ENCODE results near the gene GFY. TPM values are rescaled to one million over a fixed set of nuclear protein-coding genes. Genes with fewer than 3 reads are reported as not detected.

The GFY gene
- total RNA-seq, 1 donor from 2014 or later, result not detected

DNA sequence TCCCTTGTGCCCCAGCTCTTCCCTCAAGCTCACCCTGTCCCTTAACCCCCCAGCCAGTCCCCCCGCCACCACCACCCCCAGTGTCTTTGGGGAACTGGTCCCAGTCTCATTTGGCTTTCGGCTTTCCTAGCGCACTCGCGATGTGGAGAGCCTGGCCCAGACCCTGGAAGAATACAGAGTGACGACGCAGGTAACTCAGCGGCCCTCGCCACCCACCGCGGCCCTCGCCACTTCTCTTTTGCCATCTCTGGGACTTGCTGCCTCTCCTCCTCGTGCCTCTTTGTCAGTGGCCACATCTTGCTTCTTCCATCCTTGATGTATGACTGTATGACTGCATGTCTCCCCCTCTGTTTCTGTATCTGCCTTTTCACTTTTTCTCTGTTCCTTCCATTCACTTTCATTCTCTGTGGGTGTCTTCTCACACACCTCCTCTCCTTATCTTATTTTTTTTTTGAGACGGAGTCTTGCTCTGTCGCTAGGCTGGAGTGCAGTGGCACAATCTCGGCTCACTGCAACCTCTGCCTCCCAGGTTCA lies 17.6 kb upstream of the GFY start:
- DNase-seq (ENCODE audit: low read depth, low spot score), result no peak

DNA sequence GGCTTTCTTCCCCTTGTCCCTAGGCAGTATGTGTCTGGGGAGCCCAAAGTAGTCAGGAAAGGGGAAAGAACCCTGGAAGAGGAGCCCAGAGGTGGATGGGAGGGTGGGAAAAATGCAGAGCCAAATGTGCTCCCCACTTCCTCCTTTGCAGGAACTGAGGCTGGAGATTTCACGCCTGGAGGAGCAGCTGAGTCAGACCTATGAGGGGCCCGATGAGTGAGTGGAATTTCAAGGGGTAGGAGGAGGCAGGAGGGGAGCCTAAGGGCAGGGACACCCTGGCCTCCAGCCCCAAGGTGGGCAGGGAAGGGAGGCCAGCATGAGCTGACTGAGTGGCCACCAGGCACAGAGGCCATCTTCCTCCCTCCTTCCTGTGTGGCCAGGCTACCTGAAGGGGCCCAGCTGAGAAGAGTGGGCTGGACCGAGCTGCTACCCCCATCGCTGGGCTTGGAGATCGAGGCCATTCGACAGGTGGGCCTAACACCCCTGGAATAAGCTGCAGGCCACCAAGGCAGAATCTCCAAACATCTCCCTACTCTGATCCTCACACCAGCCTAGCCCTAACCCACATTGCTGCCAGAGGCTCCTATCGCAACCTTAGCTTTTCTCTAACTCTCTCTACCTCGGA lies 16.3 kb upstream of the GFY start:
- no peak for DNase-seq (ENCODE audit: low read depth, low spot score)

DNA sequence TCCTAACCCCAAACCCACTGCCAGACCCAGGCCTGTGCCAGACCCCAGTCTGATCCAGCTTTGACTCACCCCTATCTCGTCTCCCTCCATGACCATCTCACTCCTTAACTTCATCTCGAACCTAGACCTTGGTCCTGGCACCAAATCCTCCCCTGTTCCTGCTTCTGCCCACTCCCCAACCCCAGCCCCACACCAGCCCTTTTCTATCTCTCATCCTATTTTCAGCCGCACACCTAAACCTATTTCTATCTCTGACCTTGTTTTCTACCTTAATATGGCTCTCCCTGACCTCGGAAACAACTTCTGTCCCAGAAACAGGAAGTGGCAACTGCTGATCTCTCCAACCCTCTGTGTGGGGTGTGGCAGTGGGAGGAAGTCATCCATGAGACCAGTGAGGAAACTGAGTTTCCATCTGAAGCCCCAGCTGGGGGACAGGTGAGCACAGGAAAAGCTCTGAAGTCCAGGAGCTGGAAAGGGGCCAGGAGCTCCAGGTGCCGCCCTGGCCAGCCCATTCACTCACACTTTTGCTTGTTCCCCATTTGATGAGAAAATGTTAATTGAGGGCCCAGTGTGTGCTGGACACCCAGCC lies 15.7 kb upstream of the GFY start:
- DNase-seq (ENCODE audit: low read depth, low spot score), result no peak

DNA sequence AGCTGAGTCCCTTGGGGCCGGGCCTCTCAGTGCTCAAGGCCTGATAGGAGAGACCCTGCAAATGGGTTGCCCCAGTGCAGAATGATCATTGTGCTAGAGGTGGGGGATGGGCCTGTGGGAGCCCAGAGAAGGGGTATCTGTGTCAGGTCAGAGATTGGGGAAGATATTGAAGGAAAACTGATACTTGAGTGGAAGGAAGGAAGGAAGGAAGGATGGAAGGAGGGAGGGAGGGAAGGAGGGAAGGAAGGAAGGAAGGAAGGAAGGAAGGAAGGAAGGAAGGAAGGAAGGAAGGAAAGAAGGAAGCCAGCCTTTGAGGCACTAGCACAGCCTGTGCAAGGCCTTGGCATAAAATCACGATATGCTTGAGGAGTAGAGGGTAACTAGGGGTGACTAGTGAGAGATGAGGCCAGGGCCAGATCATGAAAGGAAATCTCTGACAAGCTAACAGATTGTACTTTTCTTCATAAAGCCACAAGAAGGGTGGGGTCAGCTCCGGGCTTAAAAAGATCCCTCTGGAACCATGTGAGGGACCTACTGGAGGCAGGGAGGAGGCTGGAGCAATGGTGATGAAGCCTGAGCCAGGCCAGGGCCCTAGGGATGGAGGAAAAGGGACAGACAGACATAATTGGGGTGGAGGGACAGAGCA lies 13.4 kb upstream of the GFY start:
- no peak for DNase-seq (ENCODE audit: low read depth, low spot score)

DNA sequence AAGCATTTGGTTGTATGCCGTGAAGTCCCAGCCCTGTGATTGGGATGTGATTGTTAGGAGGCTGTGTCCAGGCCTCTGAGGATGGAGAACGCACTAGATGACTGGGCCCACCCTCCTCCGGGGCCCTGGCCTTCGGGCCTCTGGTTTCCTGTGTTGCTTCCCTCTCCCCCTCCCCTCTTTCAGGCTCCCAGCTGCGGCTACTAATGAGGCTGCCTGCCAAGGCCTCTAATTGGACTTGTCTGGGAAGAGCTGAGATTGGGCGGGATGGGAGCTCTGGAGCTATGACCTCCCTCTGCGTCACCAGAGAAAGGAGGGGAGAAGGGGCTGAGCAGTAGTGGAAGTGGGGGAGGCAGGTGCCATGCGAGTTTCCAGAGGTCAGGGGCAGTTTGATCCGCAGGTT lies 11.8 kb upstream of the GFY start:
- no peak for DNase-seq (ENCODE audit: low read depth, low spot score)

DNA sequence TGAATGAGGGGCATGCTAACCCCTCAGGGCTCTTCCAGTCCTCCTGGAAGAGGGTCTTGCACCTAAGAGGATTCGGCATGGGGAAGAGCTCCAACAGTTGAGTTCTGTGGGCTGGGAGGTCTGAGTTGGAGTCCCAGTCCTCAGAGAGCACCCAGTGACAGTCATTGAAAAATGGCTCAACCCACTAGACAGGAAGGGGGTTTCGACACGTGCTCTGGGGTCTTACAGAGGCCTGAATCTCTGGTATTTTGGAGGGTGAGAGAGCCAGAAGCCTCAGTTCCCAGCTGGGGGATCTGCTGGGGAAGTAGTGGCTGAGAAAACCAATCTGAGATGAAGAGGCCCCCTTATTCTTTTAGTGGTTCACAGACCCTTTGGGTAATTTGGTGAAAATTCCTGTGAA lies 10.9 kb upstream of the GFY start:
- DNase-seq (ENCODE audit: low read depth, low spot score), result no peak

DNA sequence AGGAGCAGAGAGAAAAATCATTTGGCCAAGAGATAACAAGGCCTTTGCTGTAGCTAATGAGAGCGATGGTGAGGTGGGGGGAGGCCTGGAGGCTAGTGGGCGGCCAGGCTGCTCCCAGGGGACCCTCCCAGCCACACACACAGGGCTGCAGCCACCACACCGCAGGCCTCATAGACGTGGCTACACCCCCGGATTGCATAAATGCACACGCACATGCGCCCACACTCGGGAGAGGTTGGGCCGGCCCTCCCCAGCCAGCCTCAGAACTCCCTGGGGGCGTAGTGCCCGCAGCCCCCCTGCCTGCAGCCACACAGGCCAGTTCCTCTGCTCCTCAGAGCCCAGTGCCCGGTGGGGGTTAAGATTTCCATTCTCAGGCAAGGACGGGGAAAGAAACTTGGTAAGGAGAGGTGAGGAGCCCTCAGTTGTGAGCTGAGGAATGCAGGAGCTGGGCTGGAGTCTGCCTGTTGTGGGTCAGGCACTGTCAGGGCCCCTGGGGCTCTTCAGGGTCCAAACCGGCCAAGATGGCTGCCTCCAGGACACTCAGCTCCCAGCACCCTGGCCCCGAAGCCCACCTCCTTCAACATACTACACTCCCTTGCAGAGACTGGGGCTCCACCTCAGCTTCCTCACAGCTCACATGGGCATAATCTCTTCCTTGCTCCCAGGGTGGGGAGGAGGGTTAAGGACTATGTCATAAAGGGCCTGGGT lies 9.9 kb upstream of the GFY start:
- no peak for DNase-seq (ENCODE audit: low read depth, low spot score)

DNA sequence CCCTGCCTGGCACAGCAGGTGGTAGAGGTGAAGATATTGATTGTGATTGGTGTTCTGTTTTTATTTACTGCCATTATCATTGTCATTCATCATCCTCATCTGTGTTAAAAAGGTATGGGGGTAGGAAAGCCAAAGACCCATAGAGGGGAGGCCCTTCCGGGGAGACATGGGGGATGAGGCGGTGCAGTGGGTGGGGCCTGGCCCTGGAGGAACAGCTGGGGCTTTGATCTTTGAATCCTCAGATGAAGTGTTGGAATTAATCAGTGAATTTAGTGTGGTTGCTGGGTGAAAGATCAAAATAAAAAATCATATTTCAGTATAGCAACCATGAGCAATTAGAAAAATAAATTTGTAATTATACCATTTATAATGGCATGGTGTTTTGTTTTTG lies 9.4 kb upstream of the GFY start:
- no peak for DNase-seq (ENCODE audit: low read depth, low spot score)

DNA sequence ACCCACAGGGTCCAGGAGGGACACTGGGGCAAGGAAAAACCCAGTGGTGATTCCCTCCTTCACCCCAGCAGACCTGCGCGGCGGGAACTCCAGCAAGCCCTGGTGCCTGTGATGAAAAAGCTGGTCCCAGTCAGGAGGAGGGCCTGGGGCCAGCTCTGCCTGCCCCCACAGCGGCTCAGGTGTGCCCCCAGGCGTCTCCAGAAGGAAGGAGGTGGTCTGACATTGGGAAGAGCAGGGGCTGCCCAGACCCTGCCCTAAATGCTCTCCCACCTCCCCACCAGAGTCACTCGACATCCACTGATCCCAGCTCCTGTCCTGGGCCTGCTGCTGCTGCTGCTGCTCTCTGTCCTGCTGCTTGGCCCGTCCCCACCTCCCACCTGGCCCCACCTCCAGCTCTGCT lies 8.1 kb upstream of the GFY start:
- DNase-seq (ENCODE audit: low read depth, low spot score), result no peak

DNA sequence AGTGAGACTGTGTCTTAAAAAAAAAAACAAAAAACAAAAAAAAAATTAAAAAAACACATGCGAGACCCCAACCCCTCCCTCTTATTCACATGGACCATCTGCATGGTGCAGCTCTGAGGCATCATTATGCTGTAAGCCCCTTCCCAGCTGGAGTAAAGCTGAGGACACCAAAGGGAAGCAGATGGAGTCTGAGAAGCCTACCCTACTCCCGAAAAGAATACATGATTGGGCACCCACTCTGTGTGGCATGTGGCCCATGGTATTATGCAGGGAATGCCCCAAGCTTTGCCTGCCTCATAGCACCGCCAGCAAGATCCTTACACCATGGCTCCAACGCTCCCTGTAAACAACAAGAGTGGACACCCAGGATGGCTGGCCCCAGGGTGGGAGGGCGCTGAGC lies 6.7 kb upstream of the GFY start:
- no peak for DNase-seq (ENCODE audit: low read depth, low spot score)

DNA sequence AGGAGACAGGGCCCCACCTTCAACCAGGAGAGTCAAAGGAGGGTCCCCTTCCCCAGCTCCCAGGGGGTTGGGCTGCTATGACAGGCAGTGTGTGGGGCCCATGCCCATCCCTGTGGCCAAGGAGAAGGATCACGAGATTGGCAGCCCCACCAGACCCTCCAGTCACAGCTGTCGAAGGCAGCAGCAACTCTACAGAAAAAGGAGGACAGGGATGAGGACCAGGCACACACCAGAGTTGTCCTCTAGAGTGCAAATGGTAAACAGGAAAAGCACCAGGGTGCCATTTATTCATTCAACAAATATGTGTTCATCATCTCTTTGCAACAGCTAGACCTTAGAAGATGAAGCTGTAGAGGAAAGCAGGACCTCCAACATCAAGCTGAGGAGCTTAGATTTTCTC lies 6.0 kb upstream of the GFY start:
- DNase-seq (ENCODE audit: low read depth, low spot score), result no peak

DNA sequence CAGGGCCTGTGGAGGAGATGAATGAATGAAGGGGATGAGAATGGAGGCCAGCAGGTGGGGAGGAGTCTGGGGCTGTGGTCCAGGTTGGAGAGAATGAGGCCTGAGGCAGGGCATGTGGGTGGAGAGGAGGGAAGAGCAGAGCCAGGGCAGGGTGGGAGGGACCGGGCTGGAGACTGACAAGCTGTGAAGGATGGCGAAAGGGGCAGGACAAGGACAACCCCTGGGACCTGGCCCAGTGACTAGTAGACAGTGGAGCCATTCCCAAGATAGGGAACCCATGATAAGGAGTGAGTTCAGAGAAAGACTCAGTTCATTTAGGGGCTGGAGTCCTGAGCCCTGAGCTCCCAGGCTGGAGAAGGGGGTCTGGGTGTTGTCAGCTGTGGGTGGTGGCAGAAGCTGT lies 5.0 kb upstream of the GFY start:
- DNase-seq (ENCODE audit: low read depth, low spot score), result no peak

DNA sequence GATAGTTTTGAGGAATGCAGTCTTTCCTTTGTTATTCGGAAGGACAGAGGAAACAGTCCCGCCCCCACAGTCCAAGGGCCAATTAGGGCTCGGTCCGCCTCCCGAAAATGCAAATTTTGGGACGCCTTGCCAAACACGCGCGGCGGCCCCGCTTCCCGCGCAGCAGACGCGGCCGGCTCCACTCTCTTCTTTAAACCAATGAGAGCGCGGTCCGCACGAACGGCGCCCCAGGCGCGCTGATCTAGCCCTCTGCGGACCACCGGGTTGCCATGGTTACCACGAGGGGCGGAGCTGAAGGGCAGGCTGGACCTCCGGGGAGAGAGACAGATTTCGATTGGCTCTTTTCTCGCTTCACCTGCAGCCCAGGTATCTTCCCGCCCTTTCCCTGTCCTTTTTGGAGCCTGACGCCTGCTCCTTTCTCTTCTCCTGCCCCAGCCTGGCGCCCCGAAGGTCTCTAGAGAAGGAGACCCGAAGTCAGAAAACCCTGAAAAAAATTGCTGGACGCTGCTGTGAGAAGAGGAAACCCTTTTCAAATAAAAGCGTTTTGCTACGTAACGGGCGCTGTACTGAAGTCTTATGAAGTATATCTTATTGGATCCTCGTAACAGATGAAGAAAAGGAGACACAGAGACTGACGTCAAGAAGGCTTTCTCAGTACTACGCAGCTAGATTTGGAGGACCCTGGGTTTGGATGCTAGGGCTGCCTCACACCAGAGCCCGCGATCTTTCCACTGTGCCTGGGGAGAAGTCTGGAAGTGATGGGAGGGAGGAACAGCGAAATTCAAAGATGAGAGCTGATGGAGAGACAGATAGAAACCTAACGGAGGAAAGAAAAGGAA lies 3.9 kb upstream of the GFY start:
- DNase-seq (ENCODE audit: low read depth, low spot score), result no peak

DNA sequence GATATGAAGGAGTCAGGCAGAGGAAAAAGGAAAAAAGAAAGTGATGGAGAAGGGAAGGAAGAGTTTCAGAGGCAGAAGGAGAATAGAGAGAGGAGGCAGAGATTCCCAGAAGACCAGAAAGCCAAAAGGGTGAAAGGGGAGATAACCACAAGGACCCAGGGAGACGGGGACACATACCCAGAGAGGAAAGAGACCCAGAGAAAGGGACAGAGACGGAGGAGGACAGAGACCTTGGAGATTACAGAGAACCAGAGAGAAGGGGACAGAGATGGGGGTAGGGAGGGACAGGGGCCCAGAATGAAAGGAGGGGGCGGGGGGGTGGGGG lies 3.3 kb upstream of the GFY start:
- no peak for DNase-seq (ENCODE audit: low read depth, low spot score)

DNA sequence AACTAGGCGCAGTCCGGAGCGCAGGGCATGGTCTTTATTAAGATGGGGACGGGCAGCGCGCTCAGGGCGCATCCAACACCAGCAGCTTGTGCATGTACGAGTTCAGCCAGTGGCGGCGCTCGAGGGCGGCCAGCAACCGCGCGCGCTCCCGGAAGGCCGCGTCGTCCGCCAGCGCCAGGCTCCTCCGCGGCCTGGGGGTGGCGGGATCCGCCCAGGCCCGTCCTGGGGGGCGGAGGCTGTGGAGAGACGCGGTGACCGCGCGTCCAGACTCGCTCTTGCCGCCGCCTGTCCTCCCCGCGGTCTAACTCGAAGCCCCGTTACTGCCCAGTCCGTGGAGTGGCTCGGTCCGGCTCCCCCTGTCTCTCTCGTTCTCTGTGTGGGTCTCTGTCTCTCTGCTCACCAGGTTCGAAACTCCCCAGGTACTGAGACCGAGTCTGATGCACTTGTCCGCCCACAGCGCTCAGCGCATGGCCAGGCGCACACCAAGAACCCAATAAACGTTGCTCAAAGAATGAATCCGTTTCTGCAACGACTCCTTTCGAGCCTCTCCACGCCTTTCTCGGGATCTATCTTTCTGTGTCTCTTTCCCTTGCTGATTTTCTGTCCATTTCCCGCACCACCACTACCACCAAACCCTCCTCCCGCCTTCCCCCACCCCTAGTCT lies 2.6 kb upstream of the GFY start:
- no peak for DNase-seq (ENCODE audit: low read depth, low spot score)

DNA sequence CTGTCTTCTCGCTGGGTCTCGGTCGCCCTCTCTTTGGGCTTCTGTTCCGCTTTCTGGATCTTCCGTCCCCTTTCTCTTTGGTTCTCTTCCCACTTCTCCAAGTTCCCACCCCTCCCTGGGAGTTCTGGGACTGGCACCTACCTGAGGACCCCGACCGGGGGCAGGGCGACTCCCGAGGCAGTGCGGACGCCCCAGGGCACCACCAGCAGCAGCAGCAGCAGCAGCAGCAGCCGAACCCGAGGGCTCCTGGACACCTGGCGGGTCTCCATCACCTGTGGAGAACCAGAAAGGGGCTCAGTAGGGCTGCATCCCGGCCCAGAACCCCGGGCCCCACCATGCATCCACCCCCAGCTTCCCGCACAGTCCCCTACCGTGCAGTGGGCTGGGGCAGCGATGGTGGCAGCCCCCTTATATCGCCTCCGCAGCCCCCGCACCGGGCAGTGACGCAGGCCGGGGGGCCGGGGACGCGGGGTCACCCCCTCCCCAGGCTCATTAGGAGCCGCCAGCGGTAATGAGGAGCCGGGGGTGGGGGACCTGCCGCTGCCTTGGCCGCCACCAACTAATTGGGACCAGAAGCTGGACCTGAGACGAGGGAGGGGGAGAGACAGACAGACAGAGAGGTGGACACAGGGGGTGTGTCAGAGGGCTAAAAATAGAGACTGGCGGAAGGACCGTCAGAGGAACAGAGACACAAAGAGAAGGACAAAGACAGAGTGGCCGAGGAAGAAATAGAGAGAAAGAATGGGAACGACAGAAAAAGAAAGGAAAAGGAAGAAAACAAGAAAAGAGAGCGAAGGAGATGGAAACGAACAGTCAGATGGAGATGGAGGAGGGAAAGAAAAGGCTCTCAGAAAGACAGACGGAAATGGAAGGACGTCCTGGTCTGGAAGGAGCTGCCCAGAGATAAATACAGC lies 1.9 kb upstream of the GFY start, which contains the start of gene PTH2:
PTH2 (minus strand) TSS at position 371 of the 914 bp plus-strand sequence; CDS start at position 269, 102 bp downstream.
- no peak for DNase-seq (ENCODE audit: low read depth, low spot score)

DNA sequence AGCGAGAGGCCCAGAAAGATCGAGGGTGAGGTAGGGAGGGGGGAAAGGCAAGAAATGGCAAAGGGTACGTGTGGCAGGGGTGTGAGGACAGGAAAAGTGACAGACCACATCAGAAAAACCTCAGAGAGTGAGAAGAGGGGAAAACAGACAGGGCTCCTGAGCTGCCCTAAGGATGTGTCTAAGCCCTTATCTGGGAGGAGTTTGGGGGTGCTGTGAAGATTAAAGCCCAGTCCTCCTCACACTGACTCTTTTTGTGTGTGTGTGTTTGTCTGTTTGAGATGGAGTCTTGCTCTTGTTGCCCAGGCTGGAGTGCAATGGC lies 1.2 kb upstream of the GFY start:
- DNase-seq (ENCODE audit: low read depth, low spot score), result no peak

DNA sequence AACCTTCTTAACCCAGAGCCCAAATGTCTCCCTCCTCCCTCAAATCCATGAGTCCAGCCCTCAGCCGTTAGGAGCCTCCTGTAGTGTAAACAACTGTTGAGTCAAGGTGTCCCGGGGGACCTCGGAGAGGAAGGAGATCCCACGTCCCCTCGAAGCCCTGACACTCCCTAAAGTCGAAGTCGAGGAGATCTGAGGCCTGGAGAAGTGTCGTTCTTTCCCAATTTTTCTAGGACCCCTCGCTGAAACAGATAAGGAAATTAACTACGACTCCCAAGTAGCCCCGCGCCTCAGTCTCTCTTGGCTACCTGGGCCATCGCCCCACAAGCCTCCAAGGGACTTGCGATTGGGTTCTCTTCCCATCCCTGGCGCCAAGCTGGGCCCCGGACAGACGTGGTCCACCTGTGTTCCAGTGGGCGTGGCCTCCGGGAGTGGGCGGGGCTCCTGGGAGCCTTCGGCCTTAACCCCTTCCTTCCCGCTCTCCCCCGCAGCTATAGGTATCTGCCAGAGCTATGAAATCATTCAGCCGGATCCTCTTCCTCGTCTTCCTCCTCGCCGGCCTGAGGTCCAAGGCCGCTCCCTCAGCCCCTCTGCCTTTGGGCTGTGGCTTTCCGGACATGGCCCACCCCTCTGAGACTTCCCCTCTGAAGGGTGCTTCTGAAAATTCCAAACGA lies 869 bp downstream of the GFY start:
- no peak for DNase-seq (ENCODE audit: low read depth, low spot score)

DNA sequence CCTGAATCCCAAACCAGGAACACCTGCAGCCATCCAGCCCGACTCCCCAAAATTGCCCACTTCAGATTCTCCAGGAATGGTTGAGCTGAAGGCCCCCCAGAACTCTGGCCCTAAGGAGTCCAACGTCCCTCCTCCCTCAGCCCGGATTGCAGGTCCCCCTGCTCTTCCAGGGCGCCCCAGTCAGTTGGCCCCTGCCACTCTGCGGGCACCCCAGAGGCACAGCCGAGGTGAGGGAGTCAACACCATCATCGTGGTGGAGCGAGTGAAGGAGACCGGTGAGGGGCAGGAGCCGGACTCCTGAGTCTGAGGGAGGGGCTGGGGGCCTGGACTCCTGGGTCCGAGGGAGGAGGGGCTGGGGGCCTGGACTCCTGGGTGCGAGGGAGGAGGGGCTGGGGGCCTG lies 2.2 kb downstream of the GFY start:
- no peak for DNase-seq (ENCODE audit: low read depth, low spot score)

All from pulmonary artery endothelial cell (primary cell).